ENCODE measurements around the gene CHAF1B. TPM values are rescaled to one million over a fixed set of nuclear protein-coding genes. Genes with fewer than 3 reads are reported as not detected.

The CHAF1B gene
- total RNA-seq, 1 donor from 2014 or later: 35.7 TPM

- no peak for DNase-seq (ENCODE audit: low spot score)
- peaks cover 9% of the 10 kb centered on the region for H3K4me1 Mint-ChIP-seq (ENCODE audit: low read depth)
- intact Hi-C loops (cut with micrococcal nuclease): loop anchor here (1.0 to 5.0 kb wide), 2 partner anchors 167 to 505 kb away; no protein-coding TSS in a partner anchor
- peaks cover 4% of the 10 kb centered on the region for H3K36me3 Mint-ChIP-seq (ENCODE audit: low read depth)
- no peak overlapping the region for H3K4me3 Mint-ChIP-seq
- H3K27me3 Mint-ChIP-seq (ENCODE audit: insufficient read depth): no peaks in the 10 kb centered on the region
- H3K27ac Mint-ChIP-seq: no peak overlapping the region
- H3K9me3 Mint-ChIP-seq: no peaks in the 10 kb centered on the region
Observed at GRCh38 chr21:36422279-36423098, 37.3 kb downstream of the CHAF1B start.

GRCh38 chr21:36423771-36424433 is 38.7 kb downstream of the CHAF1B start:
- no peak overlapping the region for H3K27ac Mint-ChIP-seq
- peaks cover 13% of the 10 kb centered on the region for H3K4me1 Mint-ChIP-seq (ENCODE audit: low read depth)
- no peaks in the 10 kb centered on the region for H3K9me3 Mint-ChIP-seq
- peaks cover 2% of the 10 kb centered on the region for H3K27me3 Mint-ChIP-seq (ENCODE audit: insufficient read depth)
- intact Hi-C loops (cut with micrococcal nuclease): loop anchor here (5.0 kb wide), 1 partner anchor 503 kb away; no protein-coding TSS in a partner anchor
- no peak for DNase-seq (ENCODE audit: low spot score)
- no peak overlapping the region for H3K4me3 Mint-ChIP-seq
- peaks cover 1% of the 10 kb centered on the region for H3K36me3 Mint-ChIP-seq (ENCODE audit: low read depth)

- no peak for DNase-seq (ENCODE audit: low spot score)
- Mint-ChIP-seq H3K4me3 (no peak overlapping the region), H3K27ac (no peak overlapping the region), H3K4me1 (ENCODE audit: low read depth) (peaks cover 17% of the 10 kb centered on the region), H3K27me3 (ENCODE audit: insufficient read depth) (peaks cover 3% of the 10 kb centered on the region), H3K9me3 (no peaks in the 10 kb centered on the region), H3K36me3 (ENCODE audit: low read depth) (peaks cover 1% of the 10 kb centered on the region)
- intact Hi-C loops (cut with micrococcal nuclease): loop anchor here (5.0 kb wide), 1 partner anchor 503 kb away; no protein-coding TSS in a partner anchor
Observed at GRCh38 chr21:36424592-36424991, 39.4 kb downstream of the CHAF1B start.

GRCh38 chr21:36425286-36425685 is 40.1 kb downstream of the CHAF1B start:
- intact Hi-C loops (cut with micrococcal nuclease): no loop called here
- Mint-ChIP-seq H3K4me3 (no peak overlapping the region), H3K4me1 (ENCODE audit: low read depth) (peaks cover 24% of the 10 kb centered on the region), H3K27ac (no peak overlapping the region), H3K27me3 (ENCODE audit: insufficient read depth) (peaks cover 6% of the 10 kb centered on the region), H3K9me3 (no peaks in the 10 kb centered on the region), H3K36me3 (ENCODE audit: low read depth) (peaks cover 3% of the 10 kb centered on the region)
- no peak for DNase-seq (ENCODE audit: low spot score)

- Mint-ChIP-seq H3K4me1 (ENCODE audit: low read depth) (peaks cover 29% of the 10 kb centered on the region), H3K9me3 (no peaks in the 10 kb centered on the region), H3K4me3 (no peak overlapping the region), H3K36me3 (ENCODE audit: low read depth) (peaks cover 3% of the 10 kb centered on the region), H3K27ac (no peak overlapping the region), H3K27me3 (ENCODE audit: insufficient read depth) (peaks cover 11% of the 10 kb centered on the region)
- DNase-seq (ENCODE audit: low spot score): no peak
- intact Hi-C loops (cut with micrococcal nuclease): no loop called here
Observed at GRCh38 chr21:36427502-36427901, 42.3 kb downstream of the CHAF1B start.

GRCh38 chr21:36428761-36429432 is 43.7 kb downstream of the CHAF1B start:
- Mint-ChIP-seq H3K27ac (no peak overlapping the region), H3K4me3 (no peak overlapping the region)
- intact Hi-C loops (cut with micrococcal nuclease): no loop called here

GRCh38 chr21:36429947-36430546 is 44.9 kb downstream of the CHAF1B start:
- peaks cover 30% of the 10 kb centered on the region for H3K4me1 Mint-ChIP-seq (ENCODE audit: low read depth)
- intact Hi-C loops (cut with micrococcal nuclease): no loop called here
- H3K4me3 Mint-ChIP-seq: peak overlapping the region; percentile 73
- H3K36me3 Mint-ChIP-seq (ENCODE audit: low read depth): peaks cover 2% of the 10 kb centered on the region
- peaks cover 11% of the 10 kb centered on the region for H3K27me3 Mint-ChIP-seq (ENCODE audit: insufficient read depth)
- peak overlapping the region; percentile 72 for H3K27ac Mint-ChIP-seq
- DNase-seq (ENCODE audit: low spot score): peak; percentile 51
- H3K9me3 Mint-ChIP-seq: no peaks in the 10 kb centered on the region

More at GRCh38 chr21:36428761-36429432, 43.7 kb downstream of the CHAF1B start:
- Mint-ChIP-seq H3K9me3 (no peaks in the 10 kb centered on the region), H3K36me3 (ENCODE audit: low read depth) (peaks cover 3% of the 10 kb centered on the region), H3K4me1 (ENCODE audit: low read depth) (peaks cover 35% of the 10 kb centered on the region), H3K27me3 (ENCODE audit: insufficient read depth) (peaks cover 11% of the 10 kb centered on the region)
- no peak for DNase-seq (ENCODE audit: low spot score)

- Mint-ChIP-seq H3K27me3 (ENCODE audit: insufficient read depth) (peaks cover 11% of the 10 kb centered on the region), H3K4me1 (ENCODE audit: low read depth) (peaks cover 30% of the 10 kb centered on the region), H3K9me3 (no peaks in the 10 kb centered on the region), H3K36me3 (ENCODE audit: low read depth) (peaks cover 2% of the 10 kb centered on the region), H3K4me3 (no peak overlapping the region), H3K27ac (no peak overlapping the region)
- DNase-seq (ENCODE audit: low spot score): no peak
- intact Hi-C loops (cut with micrococcal nuclease): no loop called here
Observed at GRCh38 chr21:36430841-36431240, 45.6 kb downstream of the CHAF1B start.

GRCh38 chr21:36431252-36431651 is 46.1 kb downstream of the CHAF1B start:
- Mint-ChIP-seq H3K4me1 (ENCODE audit: low read depth) (peaks cover 30% of the 10 kb centered on the region), H3K27ac (no peak overlapping the region)
- intact Hi-C loops (cut with micrococcal nuclease): no loop called here

GRCh38 chr21:36433059-36433709 is 48.0 kb downstream of the CHAF1B start:
- intact Hi-C loops (cut with micrococcal nuclease): no loop called here
- Mint-ChIP-seq H3K4me3 (no peak overlapping the region), H3K4me1 (ENCODE audit: low read depth) (peaks cover 30% of the 10 kb centered on the region), H3K9me3 (no peaks in the 10 kb centered on the region), H3K36me3 (ENCODE audit: low read depth) (peaks cover 2% of the 10 kb centered on the region), H3K27ac (no peak overlapping the region), H3K27me3 (ENCODE audit: insufficient read depth) (peaks cover 17% of the 10 kb centered on the region)
- no peak for DNase-seq (ENCODE audit: low spot score)

More at GRCh38 chr21:36431252-36431651, 46.1 kb downstream of the CHAF1B start:
- H3K9me3 Mint-ChIP-seq: no peaks in the 10 kb centered on the region
- no peak for DNase-seq (ENCODE audit: low spot score)
- H3K27me3 Mint-ChIP-seq (ENCODE audit: insufficient read depth): peaks cover 11% of the 10 kb centered on the region
- peaks cover 2% of the 10 kb centered on the region for H3K36me3 Mint-ChIP-seq (ENCODE audit: low read depth)
- no peak overlapping the region for H3K4me3 Mint-ChIP-seq

- H3K27ac Mint-ChIP-seq: no peak overlapping the region
- DNase-seq (ENCODE audit: low spot score): no peak
- H3K9me3 Mint-ChIP-seq: no peaks in the 10 kb centered on the region
- H3K27me3 Mint-ChIP-seq (ENCODE audit: insufficient read depth): peaks cover 15% of the 10 kb centered on the region
- peaks cover 25% of the 10 kb centered on the region for H3K4me1 Mint-ChIP-seq (ENCODE audit: low read depth)
- intact Hi-C loops (cut with micrococcal nuclease): no loop called here
- peaks cover 2% of the 10 kb centered on the region for H3K36me3 Mint-ChIP-seq (ENCODE audit: low read depth)
- no peak overlapping the region for H3K4me3 Mint-ChIP-seq
Observed at GRCh38 chr21:36434144-36434543, 49.0 kb downstream of the CHAF1B start.

Data from activated T-helper 1 cell treated with anti-CD3 and anti-CD28 coated beads, Interleukin-12 subunit alpha, Interleukin-12 subunit beta, Interleukin-2, Interleukin-4 antibody, amounts not matched to agents 30 ng/mL and 10 ng/mL and 1 ng/mL, durations not matched to agents 14 hours and 24 hours and 36 hours (primary cell).